H9 (cell line): ENCODE measurements around the gene LRG1. TPM values are rescaled to one million over a fixed set of nuclear protein-coding genes. Genes with fewer than 3 reads are reported as not detected.

ENCODE experiments used
- DNase-seq: peaks from one replicate; pipeline ENCODE4 v3.0.0-alpha.2; 2017
- H2AFZ ChIP-seq: one replicate; pipeline ENCODE4 v1.6.1; 2013; ENCODE audit warnings: mild to moderate bottlenecking, low read length, control low read depth, moderate library complexity
- H2AK5ac ChIP-seq: 2 replicates; pipeline ENCODE4 v1.6.1; 2013; ENCODE audit warnings: low read length, control low read depth, mixed read lengths; ENCODE audit not compliant: insufficient read length
- H2BK120ac ChIP-seq: one replicate; pipeline ENCODE4 v1.6.1; 2013; ENCODE audit warnings: low read depth, mild to moderate bottlenecking, low read length, control low read depth, inconsistent platforms; ENCODE audit not compliant: poor library complexity, severe bottlenecking
- H2BK12ac ChIP-seq: 2 replicates; pipeline ENCODE4 v1.6.1; 2013; ENCODE audit warnings: low read length, control low read depth, mixed read lengths, low read depth; ENCODE audit not compliant: insufficient read length
- H2BK15ac ChIP-seq: 2 replicates; pipeline ENCODE4 v1.6.1; 2013; ENCODE audit warnings: low read depth, low read length, control low read depth
- H2BK20ac ChIP-seq: one replicate; pipeline ENCODE4 v1.6.1; 2013; ENCODE audit warnings: low read depth, mild to moderate bottlenecking, low read length, control low read depth, inconsistent platforms; ENCODE audit not compliant: poor library complexity, severe bottlenecking
- H2BK5ac ChIP-seq: 2 replicates; pipeline ENCODE4 v1.6.1; 2013; ENCODE audit warnings: low read length, control low read depth, mixed read lengths; ENCODE audit not compliant: insufficient read length
- H3K14ac ChIP-seq: 2 replicates; pipeline ENCODE4 v1.6.1; 2013; ENCODE audit warnings: low read length, control low read depth; ENCODE audit not compliant: insufficient read depth
- H3K18ac ChIP-seq: 2 replicates; pipeline ENCODE4 v1.6.1; 2013; ENCODE audit warnings: low read depth, mild to moderate bottlenecking, mixed read lengths, low read length, control low read depth; ENCODE audit not compliant: insufficient read length
- H3K23ac ChIP-seq: 2 replicates; pipeline ENCODE4 v1.6.1; 2013; ENCODE audit warnings: low read length, control low read depth, mixed read lengths, low read depth; ENCODE audit not compliant: insufficient read length
- H3K23me2 ChIP-seq: 2 replicates; pipeline ENCODE4 v1.6.1; 2013; ENCODE audit warnings: low read depth, mild to moderate bottlenecking, mixed read lengths, low read length, control low read depth; ENCODE audit not compliant: insufficient read length, poor library complexity, severe bottlenecking
- H3K27ac ChIP-seq: 2 replicates; pipeline ENCODE4 v1.5.1; 2013; ENCODE audit warnings: low read length, control low read depth, mixed read lengths, low read depth; ENCODE audit not compliant: insufficient read length
- H3K27me3 ChIP-seq: 2 replicates; pipeline ENCODE4 v1.6.1; 2013; ENCODE audit warnings: low read length, control low read depth, inconsistent platforms; ENCODE audit not compliant: insufficient read depth
- H3K4ac ChIP-seq: 2 replicates; pipeline ENCODE4 v1.6.1; 2013; ENCODE audit warnings: low read depth, mild to moderate bottlenecking, control low read depth, inconsistent platforms, low read length, moderate library complexity
- H3K4me1 ChIP-seq: 2 replicates; pipeline ENCODE4 v1.6.1; 2013; ENCODE audit warnings: low read length, control low read depth, inconsistent platforms; ENCODE audit not compliant: insufficient read depth
- H3K4me2 ChIP-seq: 2 replicates; pipeline ENCODE4 v1.6.1; 2013; ENCODE audit warnings: low read length, control low read depth, mixed read lengths; ENCODE audit not compliant: insufficient read length, insufficient read depth
- H3K56ac ChIP-seq: 2 replicates; pipeline ENCODE4 v1.6.1; 2013; ENCODE audit warnings: low read depth, mild to moderate bottlenecking, mixed read lengths, low read length, control low read depth; ENCODE audit not compliant: insufficient read length
- H3K79me1 ChIP-seq: 2 replicates; pipeline ENCODE4 v1.6.1; 2013; ENCODE audit warnings: low read depth, mild to moderate bottlenecking, moderate library complexity, low read length, control low read depth, inconsistent platforms; ENCODE audit not compliant: insufficient read depth, poor library complexity, severe bottlenecking
- H3K79me2 ChIP-seq: 2 replicates; pipeline ENCODE4 v1.6.1; 2013; ENCODE audit warnings: low read length, control low read depth, inconsistent platforms; ENCODE audit not compliant: insufficient read depth
- H3K9ac ChIP-seq: 2 replicates; pipeline ENCODE4 v1.6.1; 2013; ENCODE audit warnings: low read length, control low read depth, mixed read lengths; ENCODE audit not compliant: insufficient read length; ENCODE audit errors: extremely low read depth
- H3K9me3 ChIP-seq: one replicate; pipeline ENCODE4 v1.6.1; 2013; ENCODE audit warnings: low read depth, low read length, inconsistent platforms; ENCODE audit not compliant: control insufficient read depth
- H3T11ph ChIP-seq: one replicate; pipeline ENCODE4 v1.6.1; 2013; ENCODE audit warnings: mild to moderate bottlenecking, low read length, control low read depth, inconsistent platforms
- H4K20me1 ChIP-seq: one replicate; pipeline ENCODE4 v1.6.1; 2013; ENCODE audit not compliant: control insufficient read depth, insufficient read length, insufficient read depth
- H4K5ac ChIP-seq: 2 replicates; pipeline ENCODE4 v1.6.1; 2013; ENCODE audit warnings: low read depth, mild to moderate bottlenecking, mixed read lengths, low read length, control low read depth; ENCODE audit not compliant: insufficient read length
- H4K8ac ChIP-seq: replicated peaks from 2 replicates; pipeline ENCODE4 v1.6.1; 2013; ENCODE audit warnings: low read length, control low read depth, mixed read lengths, low read depth; ENCODE audit not compliant: insufficient read length
- H4K91ac ChIP-seq: 2 replicates; pipeline ENCODE4 v1.6.1; 2013; ENCODE audit warnings: low read depth, mild to moderate bottlenecking, moderate library complexity, mixed read lengths, low read length, control low read depth; ENCODE audit not compliant: insufficient read length
- H3K27ac Mint-ChIP-seq, 3 experiments: 2 replicates in 2 of 3; 3 replicates in 1 of 3; pipeline ENCODE4 v1.8.0; 2020 to 2021; ENCODE audit warnings: mixed read lengths in 3 of 3, mild to moderate bottlenecking in 1 of 3, moderate library complexity in 1 of 3
- H3K27me3 Mint-ChIP-seq: 2 replicates; pipeline ENCODE4 v1.8.0; 2021; ENCODE audit warnings: low read depth, mild to moderate bottlenecking, moderate library complexity, mixed read lengths
- H3K36me3 Mint-ChIP-seq, 3 experiments: 2 replicates in 2 of 3; 3 replicates in 1 of 3; pipeline ENCODE4 v1.8.0; 2020 to 2021; ENCODE audit warnings: low read depth in 3 of 3, mixed read lengths in 3 of 3; ENCODE audit not compliant: insufficient read depth in 1 of 3
- H3K4me1 Mint-ChIP-seq, 2 experiments: 2 replicates each; pipeline ENCODE4 v1.8.0; 2020; ENCODE audit warnings: mixed read lengths in 2 of 2
- H3K4me3 Mint-ChIP-seq, 2 experiments: 2 replicates in 1 of 2; 3 replicates in 1 of 2; pipeline ENCODE4 v1.8.0; 2020 to 2021; ENCODE audit warnings: mild to moderate bottlenecking in 2 of 2, mixed read lengths in 2 of 2, moderate library complexity in 1 of 2
- H3K9me3 Mint-ChIP-seq, 2 experiments: 2 replicates in 1 of 2; 3 replicates in 1 of 2; pipeline ENCODE4 v1.8.0; 2020; ENCODE audit warnings: mild to moderate bottlenecking in 2 of 2, mixed read lengths in 2 of 2, moderate library complexity in 1 of 2
- CTCF ChIP-seq: fragments of 200-600 bp; sonication (generic); conservative IDR thresholded peaks from 3 replicates; pipeline ENCODE4 v1.8.0; 2021; ENCODE audit warnings: antibody characterized with exemption, mild to moderate bottlenecking
- WGBS: extraction: QIAGEN DNeasy Blood & Tissue Kit; methylation state at CpG from one replicate; pipeline ENCODE4 v1.1.7; 2013; ENCODE audit warnings: missing lambda C conversion rate, low lambda C conversion rate, mixed read lengths; ENCODE audit not compliant: insufficient read length; ENCODE audit errors: extremely low coverage; 5-methylcytosine and 5-hydroxymethylcytosine counted together
- total RNA-seq: library from RNA; stranded (reverse); gene quantifications from 2 replicates; pipeline ENCODE4 v1.2.1, GENCODE V29; 2021

The LRG1 gene
- total RNA-seq, 1 experiment from 2014 or later, result 0.24 TPM

GRCh38 chr19:4570402-4570801, 30.6 kb upstream of the LRG1 start:
- H3K9me3 ChIP-seq, result no peaks in the 10 kb centered on the region
- H2AFZ ChIP-seq, result no peak overlapping the region
- no CpG with 5 or more reads among the region's 11 CpGs for WGBS
- H3T11ph ChIP-seq, result no peak overlapping the region
- DNase-seq, result no peak
- H3K4ac ChIP-seq, result no peak overlapping the region
- H3K79me2 ChIP-seq, result no peaks in the 10 kb centered on the region
- no peaks in the 10 kb centered on the region for H3K9me3 Mint-ChIP-seq
- peak overlapping the region; percentile 73 for H4K8ac ChIP-seq
- peaks cover 4% of the 10 kb centered on the region; the same call in 1 of the 2 replicates for H3K4me1 ChIP-seq
- H3K79me1 ChIP-seq, result peaks cover 3% of the 10 kb centered on the region
- H4K5ac ChIP-seq, result no peak overlapping the region
- H3K36me3 Mint-ChIP-seq, result no peaks in the 10 kb centered on the region
- H3K4me1 Mint-ChIP-seq, result peaks cover 9 to 20% of the 10 kb centered on the region in 2 experiments
- no peak overlapping the region for H3K23ac ChIP-seq
- H3K9ac ChIP-seq, result no peak overlapping the region
- H3K23me2 ChIP-seq, result no peaks in the 10 kb centered on the region
- no peak overlapping the region for H3K4me2 ChIP-seq
- no peak overlapping the region for H3K4me3 Mint-ChIP-seq
- H4K91ac ChIP-seq, result no peak overlapping the region
- no peak overlapping the region for H3K27ac ChIP-seq
- no peak overlapping the region for H2BK15ac ChIP-seq
- H2BK12ac ChIP-seq, result no peak overlapping the region
- no peak overlapping the region for H3K14ac ChIP-seq
- no peak overlapping the region for H2BK5ac ChIP-seq
- H3K27me3 Mint-ChIP-seq, result peaks cover 3% of the 10 kb centered on the region
- H2BK120ac ChIP-seq, result no peak overlapping the region
- TF ChIP-seq CTCF, result no peak
- H3K56ac ChIP-seq, result no peak overlapping the region
- H3K27me3 ChIP-seq, result no peaks in the 10 kb centered on the region
- no peaks in the 10 kb centered on the region for H4K20me1 ChIP-seq
- H2AK5ac ChIP-seq, result no peak overlapping the region
- H2BK20ac ChIP-seq, result no peak overlapping the region
- peak overlapping the region; percentile 27 for H3K18ac ChIP-seq
- H3K27ac Mint-ChIP-seq, result peak overlapping the region in 1 of 3 experiments; percentile 86; a peak in 3 of 7 replicates
